ENCODE measurements around the gene NUP93. TPM values are rescaled to one million over a fixed set of nuclear protein-coding genes. Genes with fewer than 3 reads are reported as not detected.

NUP93 gene
- total and polyA plus RNA-seq, 9 of the 15 experiments (the other 6 are each of a cell fraction or from before 2014, with no cell fraction given), result 92.0 to 162 (median 121) TPM

GRCh38 chr16:56841233-56841632 is 111.3 kb downstream of the NUP93 start (continued):
- TF ChIP-seq PRDM10 (IDR thresholded peaks at IDR 0.05; ENCODE audit: partially characterized antibody) (no peak), ZNF445 (CRISPR knock-in tag; IDR thresholded peaks at IDR 0.05; ENCODE audit: low read depth) (no peak), RAD51 (IDR thresholded peaks at IDR 0.05; ENCODE audit: borderline replicate concordance, low read depth) (no peak)

- POLR2A ChIA-PET, result interaction anchor here (1.1 to 1.2 kb wide), 2 partner anchors 11 to 90 kb away, joined by 3 read pairs; no protein-coding TSS in a partner anchor
- Histone ChIP-seq H3K9me1 (ENCODE audit: control insufficient read depth, insufficient read depth, low read length) (no peaks in the 10 kb centered on the region), H3K27me3 (ENCODE audit: control insufficient read depth in 2 of 2, insufficient read depth in 2 of 2, low read length in 2 of 2) (no peaks in the 10 kb centered on the region), H3K4me3 (no peak overlapping the region), H2AFZ (ENCODE audit: low read depth, low read length) (no peak overlapping the region), H3K9me3 (replicated peaks; ENCODE audit: control insufficient read depth, insufficient read depth, low read depth, low read length) (no peaks in the 10 kb centered on the region), H4K20me1 (replicated peaks; ENCODE audit: control insufficient read depth, insufficient read depth, low read length) (no peaks in the 10 kb centered on the region; the same call in 1 of the 2 replicates), H3K4me1 (replicated peaks in 1 of 2; ENCODE audit: control insufficient read depth in 2 of 2, insufficient read depth in 2 of 2, low read length in 2 of 2) (peaks cover 0 to under 1% of the 10 kb centered on the region in 2 experiments; a peak in 2 of 5 replicates), H3K36me3 (ENCODE audit: control insufficient read depth, insufficient read depth, low read length) (peaks cover 84% of the 10 kb centered on the region), H3K9ac (ENCODE audit: insufficient read depth in 1 of 2, low read depth in 2 of 2, low read length in 2 of 2) (no peak overlapping the region), H3K79me2 (ENCODE audit: control insufficient read depth, insufficient read depth, low read length) (no peaks in the 10 kb centered on the region), H3K4me2 (ENCODE audit: insufficient read depth, low read length) (no peak overlapping the region), H3K27ac (ENCODE audit: extremely low read depth, low read depth, low read length) (no peak overlapping the region)
- in situ Hi-C loops (cut with MboI), result no loop called here
- FAIRE-seq (no peak), DNase-seq (ENCODE audit: extremely low read depth in 1 of 4, low spot score in 3 of 4) (no peak), ATAC-seq (no peak)
- intact Hi-C loops (cut with micrococcal nuclease), result no loop called here
- BruUV-seq (replicated peaks), result no TSS peak
- 92% methylated on average over 10 of the region's 10 CpGs for WGBS (ENCODE audit: insufficient coverage, low coverage, missing lambda C conversion rate)
- CTCF ChIA-PET (ENCODE audit: low intra/inter-chr PET ratio), result no interaction called here
- no peak for TF ChIP-seq ZNF76 (CRISPR knock-in tag; IDR thresholded peaks at IDR 0.05; ENCODE audit: borderline replicate concordance)
- no peak for TF ChIP-seq HSF4 (CRISPR knock-in tag; IDR thresholded peaks at IDR 0.05; ENCODE audit: borderline replicate concordance)
- no peak for TF ChIP-seq GATA2 (CRISPR knock-in tag; IDR thresholded peaks at IDR 0.05)
- no peak for TF ChIP-seq RBM25 (IDR thresholded peaks at IDR 0.05; ENCODE audit: low read depth, low read length, severe bottlenecking)
- TF ChIP-seq ETS2 (tag; IDR thresholded peaks at IDR 0.05; ENCODE audit: borderline replicate concordance, poor library complexity, severe bottlenecking), result no peak
- TF ChIP-seq E2F3 (CRISPR knock-in tag; IDR thresholded peaks at IDR 0.05), result no peak
- no peak for TF ChIP-seq VEZF1 (CRISPR knock-in tag; IDR thresholded peaks at IDR 0.05)
- TF ChIP-seq HDAC8 (tag; IDR thresholded peaks at IDR 0.05), result no peak
- TF ChIP-seq ZNF551 (CRISPR knock-in tag; IDR thresholded peaks at IDR 0.05), result no peak
- no peak for TF ChIP-seq KHSRP (IDR thresholded peaks at IDR 0.05)
- no peak for TF ChIP-seq CSDE1 (IDR thresholded peaks at IDR 0.05)
- TF ChIP-seq ARID3A (IDR thresholded peaks at IDR 0.05; ENCODE audit: borderline replicate concordance, low read depth, low read length), result no peak
- no peak for TF ChIP-seq GABPB2 (CRISPR knock-in tag; conservative IDR thresholded peaks at IDR 0.05)
These were observed 111.7 kb downstream of the NUP93 start for GRCh38 chr16:56841659-56842058.

Data from K562 (cell line).